Upper lobe of left lung (tissue), 6 donors: ENCODE results near the gene B4GALT1. TPM values are rescaled to one million over a fixed set of nuclear protein-coding genes. Genes with fewer than 3 reads are reported as not detected.

ENCODE experiments used
- ATAC-seq, 2 donors: fragments of 200-7000 bp; cut with Tn5 transposase; one replicate each; pipeline ENCODE4 v1.9.1; 2022; ENCODE audit warnings: mild to moderate bottlenecking in 2 of 2, moderate library complexity in 2 of 2; ENCODE audit not compliant: low FRiP score in 2 of 2
- DNase-seq, 2 donors: peaks; one replicate each; pipeline ENCODE4 v3.0.0-alpha.2; 2019 to 2020
- H3K27ac ChIP-seq, 4 donors: fragments of 200-600 bp; sonication (generic); one replicate each; pipeline ENCODE4 v1.5.1; 2016 to 2019
- H3K27me3 ChIP-seq, 4 donors: fragments of 200-600 bp; sonication (generic); one replicate each; pipeline ENCODE4 v1.5.1; 2017 to 2019
- H3K36me3 ChIP-seq, 4 donors: fragments of 200-600 bp; sonication (generic); one replicate each; pipeline ENCODE4 v1.5.1; 2016 to 2019
- H3K4me1 ChIP-seq, 4 donors: fragments of 200-600 bp; sonication (generic); one replicate each; pipeline ENCODE4 v1.5.1; 2018 to 2019
- H3K4me3 ChIP-seq, 4 donors: fragments of 200-600 bp; sonication (generic); one replicate each; pipeline ENCODE4 v1.5.1; 2017 to 2019; ENCODE audit warnings: mild to moderate bottlenecking in 2 of 4, moderate library complexity in 1 of 4
- H3K9me3 ChIP-seq, 4 donors: fragments of 200-600 bp; sonication (generic); one replicate each; pipeline ENCODE4 v1.5.1; 2018 to 2019
- EP300 ChIP-seq, 4 donors: sonication (generic); formaldehyde crosslinking; IDR thresholded peaks; one replicate each; pipeline ENCODE4 v1.5.1; 2017; ENCODE audit warnings: antibody characterized with exemption in 4 of 4, control low read depth in 2 of 4
- POLR2A ChIP-seq, 4 donors: fragments of 450-650 bp; IDR thresholded peaks; one replicate each; pipeline ENCODE4 v1.5.1; 2016 to 2017; ENCODE audit warnings: antibody characterized with exemption in 4 of 4, mild to moderate bottlenecking in 2 of 4
- POLR2AphosphoS5 ChIP-seq, 2 donors: sonication (generic); formaldehyde crosslinking; IDR thresholded peaks; one replicate each; pipeline ENCODE4 v1.5.1; 2017; ENCODE audit warnings: antibody characterized with exemption in 2 of 2
- WGBS, 2 donors: methylation state at CpG; one replicate each; pipeline ENCODE4 v1.1.5; 2017 to 2018; 5-methylcytosine and 5-hydroxymethylcytosine counted together
- small RNA-seq, 4 donors: library from RNA; depleted of rRNA; stranded (forward); fragments of <200 nt; gene quantifications; one replicate each; pipeline ENCODE3, GENCODE V24; 2016
- total RNA-seq, 6 donors: library from RNA; depleted of rRNA in 4 of 6; stranded (reverse); fragments of >200 nt in 4 of 6; gene quantifications; one replicate each; pipeline versions ENCODE4 v1.1.0 to v1.2.1, GENCODE V29; 2016 to 2021
- TF ChIP-seq, protein P1 (sequence below), 6 experiments: fragments of 450-650 bp in 4 of 6; fragments of 200-600 bp in 2 of 6; sonication (generic) in 2 of 6; IDR thresholded peaks; one replicate each; pipeline ENCODE4 v1.5.1; 2016 to 2019; ENCODE audit warnings: antibody characterized with exemption in 6 of 6
- donor health status: DM: no; HTN: no; CAD: no; lungs with moderate emphysema.
- donor health status: DM: no; HTN: yes; CAD: no; lungs with severe emphysema.

The B4GALT1 gene
- total RNA-seq, 6 donors from 2014 or later = 26.2 to 83.3 (median 70.8) TPM

DNA sequence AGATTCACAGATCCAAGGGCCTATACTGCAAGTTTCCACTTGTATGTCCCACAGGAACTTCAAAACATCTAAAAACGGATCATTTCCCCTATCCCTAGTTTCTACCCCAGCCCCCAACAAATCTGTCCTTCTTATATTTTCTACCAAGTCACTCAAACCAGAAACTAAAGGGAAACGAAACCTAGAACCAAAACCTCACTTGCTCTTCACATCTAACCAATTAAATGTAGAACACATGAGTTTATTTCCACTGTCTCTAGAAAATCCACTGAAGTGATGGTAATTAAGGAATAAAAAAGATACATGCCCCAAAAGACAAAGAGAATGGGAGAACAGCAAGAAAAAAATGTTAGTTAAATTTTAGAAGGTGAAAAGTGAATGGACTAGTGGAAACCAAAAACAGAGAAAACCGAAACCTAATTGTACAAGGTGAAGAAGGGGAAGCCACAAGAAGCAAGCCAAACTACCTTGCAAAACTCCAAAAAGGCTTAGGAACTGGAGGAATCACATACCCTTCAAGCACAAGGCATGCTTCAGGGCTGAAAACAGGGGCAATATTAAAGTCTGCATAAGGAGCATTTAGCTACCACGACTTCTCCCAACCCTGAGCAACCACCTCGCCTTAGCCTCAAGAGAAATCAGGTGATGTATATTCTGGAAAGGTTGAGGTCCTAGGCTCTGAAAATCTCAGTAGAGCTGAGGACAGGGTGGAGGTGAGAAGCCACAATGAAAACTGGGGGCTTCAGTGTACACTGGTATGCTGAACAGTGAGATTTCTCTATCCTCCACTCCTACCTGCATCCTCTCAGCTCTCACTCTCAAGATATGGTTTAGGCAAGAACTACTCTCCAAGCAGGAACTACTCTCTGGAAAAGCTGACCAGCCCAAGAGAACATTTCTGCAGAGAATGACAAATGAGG lies 101.7 kb downstream of the B4GALT1 start:
- DNase-seq (no peak), ATAC-seq (peak in 1 of 2 donors; percentile 31)
- H3K4me1 ChIP-seq = no peaks in the 10 kb centered on the region
- H3K27me3 ChIP-seq = no peaks in the 10 kb centered on the region
- no peak overlapping the region for H3K27ac ChIP-seq
- H3K9me3 ChIP-seq = no peaks in the 10 kb centered on the region
- WGBS, 2 donors = 88 to 90% methylated on average over 5 of the region's 5 CpGs
- TF ChIP-seq POLR2A (IDR thresholded peaks at IDR 0.05) = no peak
- TF ChIP-seq EP300 (IDR thresholded peaks at IDR 0.05) = no peak
- TF ChIP-seq, protein P1, sequence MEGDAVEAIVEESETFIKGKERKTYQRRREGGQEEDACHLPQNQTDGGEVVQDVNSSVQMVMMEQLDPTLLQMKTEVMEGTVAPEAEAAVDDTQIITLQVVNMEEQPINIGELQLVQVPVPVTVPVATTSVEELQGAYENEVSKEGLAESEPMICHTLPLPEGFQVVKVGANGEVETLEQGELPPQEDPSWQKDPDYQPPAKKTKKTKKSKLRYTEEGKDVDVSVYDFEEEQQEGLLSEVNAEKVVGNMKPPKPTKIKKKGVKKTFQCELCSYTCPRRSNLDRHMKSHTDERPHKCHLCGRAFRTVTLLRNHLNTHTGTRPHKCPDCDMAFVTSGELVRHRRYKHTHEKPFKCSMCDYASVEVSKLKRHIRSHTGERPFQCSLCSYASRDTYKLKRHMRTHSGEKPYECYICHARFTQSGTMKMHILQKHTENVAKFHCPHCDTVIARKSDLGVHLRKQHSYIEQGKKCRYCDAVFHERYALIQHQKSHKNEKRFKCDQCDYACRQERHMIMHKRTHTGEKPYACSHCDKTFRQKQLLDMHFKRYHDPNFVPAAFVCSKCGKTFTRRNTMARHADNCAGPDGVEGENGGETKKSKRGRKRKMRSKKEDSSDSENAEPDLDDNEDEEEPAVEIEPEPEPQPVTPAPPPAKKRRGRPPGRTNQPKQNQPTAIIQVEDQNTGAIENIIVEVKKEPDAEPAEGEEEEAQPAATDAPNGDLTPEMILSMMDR (IDR thresholded peaks at IDR 0.05) = no peak
- no peak for TF ChIP-seq POLR2AphosphoS5 (IDR thresholded peaks at IDR 0.05)
- no peak overlapping the region for H3K4me3 ChIP-seq
- peaks cover 38 to 96% (median 66%) of the 10 kb centered on the region in 4 donors for H3K36me3 ChIP-seq

Small RNAs within 50 kb of the gene (small RNA-seq; reads per million reads assigned to genes)
- 0 reads per million in 4 donors for gene RNU4ATAC15P

Other genes starting within 250 kb of the B4GALT1 start
- gene APTX, start 165.7 kb downstream of the B4GALT1 start, total RNA-seq = 10 to 100 TPM; 20.9 to 60.8 (median 29.3) TPM
- gene DNAJA1, start 142.1 kb downstream of the B4GALT1 start, total RNA-seq = 100 to 1,000 TPM in 3 of 6 donors, 10 to 100 TPM in 3; 35.6 to 141 (median 94.0) TPM
- gene SMU1, start 90.7 kb downstream of the B4GALT1 start, total RNA-seq = 10 to 100 TPM in 4 of 6 donors, 1 to 10 TPM in 2; 7.9 to 19.8 (median 17.2) TPM
- not detected for gene SPINK4, start 72.8 kb upstream of the B4GALT1 start, total RNA-seq
- gene BAG1, start 97.4 kb upstream of the B4GALT1 start, total RNA-seq = 100 to 1,000 TPM in 4 of 6 donors, 10 to 100 TPM in 2; 55.5 to 157 (median 129) TPM
- gene CHMP5, start 97.7 kb upstream of the B4GALT1 start, total RNA-seq = 10 to 100 TPM; 33.5 to 95.5 (median 60.1) TPM
- gene NFX1, start 123.2 kb upstream of the B4GALT1 start, total RNA-seq = 10 to 100 TPM; 37.0 to 75.4 (median 54.1) TPM
- gene AQP7, start 235.2 kb upstream of the B4GALT1 start, total RNA-seq = 10 to 100 TPM in 1 of 6 donors, 1 to 10 TPM in 5; 2.1 to 23.0 (median 4.8) TPM